Osteocyte (in vitro differentiated cells): ENCODE data around the gene HAGHL. TPM values are rescaled to one million over a fixed set of nuclear protein-coding genes. Genes with fewer than 3 reads are reported as not detected.

Experiments
- DNase-seq: peaks from one replicate; pipeline ENCODE4 v3.0.0; 2021; ENCODE audit warnings: mixed read lengths; ENCODE audit not compliant: unreplicated experiment; ENCODE audit errors: extremely low spot score
- H3K27ac Mint-ChIP-seq: one replicate; pipeline ENCODE4 v1.8.0; 2021; ENCODE audit warnings: mild to moderate bottlenecking, mixed read lengths; ENCODE audit not compliant: unreplicated experiment
- H3K27me3 Mint-ChIP-seq: one replicate; pipeline ENCODE4 v1.8.0; 2021; ENCODE audit warnings: mixed read lengths; ENCODE audit not compliant: unreplicated experiment
- H3K36me3 Mint-ChIP-seq: one replicate; pipeline ENCODE4 v1.8.0; 2021; ENCODE audit warnings: mixed read lengths; ENCODE audit not compliant: unreplicated experiment
- H3K4me1 Mint-ChIP-seq: one replicate; pipeline ENCODE4 v1.8.0; 2021; ENCODE audit warnings: mixed read lengths; ENCODE audit not compliant: unreplicated experiment
- H3K4me3 Mint-ChIP-seq: one replicate; pipeline ENCODE4 v1.8.0; 2021; ENCODE audit warnings: mild to moderate bottlenecking, moderate library complexity, mixed read lengths; ENCODE audit not compliant: unreplicated experiment
- H3K9me3 Mint-ChIP-seq: one replicate; pipeline ENCODE4 v1.8.0; 2021; ENCODE audit warnings: mixed read lengths; ENCODE audit not compliant: unreplicated experiment
- CTCF ChIP-seq: fragments of 200-600 bp; sonication (generic); IDR thresholded peaks from 2 replicates; pipeline ENCODE4 v1.5.0; 2021; ENCODE audit warnings: antibody characterized with exemption, mild to moderate bottlenecking, moderate library complexity
- total RNA-seq: library from RNA; stranded (reverse); gene quantifications from 2 replicates; pipeline ENCODE4 v1.2.1, GENCODE V29; 2021

HAGHL gene
- total RNA-seq, 1 donor from 2014 or later = 17.3 TPM

GRCh38 chr16:682493-683395 lies 44.2 kb upstream of the HAGHL start:
- peak overlapping the region; percentile 71 for H3K4me3 Mint-ChIP-seq
- peaks cover 23% of the 10 kb centered on the region for H3K4me1 Mint-ChIP-seq
- H3K36me3 Mint-ChIP-seq = peaks cover 14% of the 10 kb centered on the region
- no peaks in the 10 kb centered on the region for H3K9me3 Mint-ChIP-seq
- TF ChIP-seq CTCF = no peak
- no peaks in the 10 kb centered on the region for H3K27me3 Mint-ChIP-seq
- DNase-seq = no peak
- no peak overlapping the region for H3K27ac Mint-ChIP-seq

- no peak for TF ChIP-seq CTCF
- H3K27ac Mint-ChIP-seq = peak overlapping the region; percentile 41
- H3K4me3 Mint-ChIP-seq = peak overlapping the region; percentile 71
- H3K36me3 Mint-ChIP-seq = peaks cover 14% of the 10 kb centered on the region
- DNase-seq = no peak
- no peaks in the 10 kb centered on the region for H3K9me3 Mint-ChIP-seq
- no peaks in the 10 kb centered on the region for H3K27me3 Mint-ChIP-seq
- H3K4me1 Mint-ChIP-seq = peaks cover 23% of the 10 kb centered on the region
These were observed 43.4 kb upstream of the HAGHL start for GRCh38 chr16:683396-684070.

- TF ChIP-seq CTCF = no peak
- Mint-ChIP-seq H3K27me3 (no peaks in the 10 kb centered on the region), H3K27ac (peak within 1 kb of the TSS; percentile 75), H3K9me3 (no peaks in the 10 kb centered on the region), H3K4me3 (peak within 1 kb of the TSS; percentile 71), H3K36me3 (peaks cover 14% of the 10 kb centered on the region), H3K4me1 (peaks cover 26% of the 10 kb centered on the region)
- DNase-seq = peak; percentile 98
These were observed 42.7 kb upstream of the HAGHL start, which contains the start of gene JMJD8 for GRCh38 chr16:684071-684794. Gene JMJD8, minus strand, starts transcription at chr16:684334. Its CDS starts 15 bp downstream, at chr16:684319.

- H3K36me3 Mint-ChIP-seq = peaks cover 14% of the 10 kb centered on the region
- no peaks in the 10 kb centered on the region for H3K27me3 Mint-ChIP-seq
- H3K4me1 Mint-ChIP-seq = peaks cover 32% of the 10 kb centered on the region
- TF ChIP-seq CTCF = no peak
- H3K27ac Mint-ChIP-seq = no peak overlapping the region
- H3K9me3 Mint-ChIP-seq = no peaks in the 10 kb centered on the region
- DNase-seq = no peak
- no peak overlapping the region for H3K4me3 Mint-ChIP-seq
These were observed 41.8 kb upstream of the HAGHL start for GRCh38 chr16:684961-685696.
